GM12864 (cell line): ENCODE data around the gene PDLIM7.
"Not testable (repeated sequence)": the region's sequence is repeated elsewhere in the genome, so short reads cannot be mapped to it uniquely, and the experiment has no call there.

Experiments used
- DNase-seq: peaks from one replicate; pipeline ENCODE4 v3.0.0-alpha.2; 2011; ENCODE audit warnings: low read depth
- H3K4me3 ChIP-seq: 2 replicates; pipeline ENCODE4 v1.5.1; 2011; ENCODE audit warnings: mild to moderate bottlenecking, low read depth, low read length, control low read depth
- CTCF ChIP-seq: IDR thresholded peaks from 2 replicates; pipeline ENCODE4 v1.5.1; 2011; ENCODE audit warnings: low read depth, mild to moderate bottlenecking, moderate library complexity, low read length, control low read depth, inconsistent platforms; ENCODE audit errors: missing control alignments

Gene PDLIM7

GRCh38 chr5:177538876-177539275 lies 41.5 kb upstream of the PDLIM7 start:
- TF ChIP-seq CTCF: no peak
- DNase-seq: no peak
- no peak overlapping the region for H3K4me3 ChIP-seq

- DNase-seq: no peak
- TF ChIP-seq CTCF: no peak
- no peak overlapping the region for H3K4me3 ChIP-seq
These were observed 40.3 kb upstream of the PDLIM7 start for GRCh38 chr5:177537389-177538361.

- no peak overlapping the region for H3K4me3 ChIP-seq
- no peak for DNase-seq
- no peak for TF ChIP-seq CTCF
These were observed 39.0 kb upstream of the PDLIM7 start for GRCh38 chr5:177536386-177536785.

GRCh38 chr5:177535125-177535524 lies 37.7 kb upstream of the PDLIM7 start:
- H3K4me3 ChIP-seq: no peak overlapping the region
- TF ChIP-seq CTCF: no peak
- no peak for DNase-seq

- not testable (repeated sequence) for DNase-seq, H3K4me3 ChIP-seq
These were observed 37.0 kb upstream of the PDLIM7 start for GRCh38 chr5:177534433-177534832.

- no peak for DNase-seq
- no peak overlapping the region for H3K4me3 ChIP-seq
- TF ChIP-seq CTCF: no peak
These were observed 34.0 kb upstream of the PDLIM7 start for GRCh38 chr5:177531209-177531940.

GRCh38 chr5:177530638-177531037 lies 33.2 kb upstream of the PDLIM7 start:
- TF ChIP-seq CTCF: no peak
- no peak for DNase-seq
- H3K4me3 ChIP-seq: no peak overlapping the region
